Keratinocyte (primary cell): Measurements from ENCODE around the gene MKRN2. TPM values are rescaled to one million over a fixed set of nuclear protein-coding genes. Genes with fewer than 3 reads are reported as not detected.

Source experiments
- DNase-seq: peaks from one replicate; pipeline ENCODE4 v3.0.0-alpha.2; 2011; ENCODE audit warnings: low read depth, missing footprints, low spot score
- FAIRE-seq: peaks from 2 replicates; lab custom pipeline; 2011; peaks lifted over from hg19 to GRCh38; lab: Jason Lieb, UNC
- H2AFZ ChIP-seq: 2 replicates; pipeline ENCODE4 v1.6.0; 2012; ENCODE audit warnings: low read length, control low read depth, inconsistent platforms; ENCODE audit not compliant: control insufficient read depth
- H3K27ac ChIP-seq: 2 replicates; pipeline ENCODE4 v1.5.1; 2011; ENCODE audit warnings: low read length; ENCODE audit not compliant: control insufficient read depth, insufficient read depth
- H3K27me3 ChIP-seq: 3 replicates; pipeline ENCODE4 v1.6.0; 2011; ENCODE audit warnings: low read length; ENCODE audit not compliant: control insufficient read depth, insufficient read depth; ENCODE audit errors: extremely low read depth
- H3K36me3 ChIP-seq, 2 experiments: 2 replicates in 1 of 2; 3 replicates in 1 of 2; pipeline ENCODE4 v1.5.1; 2011; ENCODE audit warnings: low read length in 2 of 2, mild to moderate bottlenecking in 1 of 2; ENCODE audit not compliant: control insufficient read depth in 2 of 2, insufficient read depth in 2 of 2; ENCODE audit errors: extremely low read depth in 1 of 2
- H3K4me1 ChIP-seq: 3 replicates; pipeline ENCODE4 v1.5.1; 2011; ENCODE audit warnings: low read length; ENCODE audit not compliant: control insufficient read depth, insufficient read depth; ENCODE audit errors: extremely low read depth
- H3K4me2 ChIP-seq: 3 replicates; pipeline ENCODE4 v1.6.0; 2011; ENCODE audit warnings: low read depth, low read length; ENCODE audit not compliant: control insufficient read depth, insufficient read depth; ENCODE audit errors: extremely low read depth
- H3K4me3 ChIP-seq, 3 experiments: fragments of 200-600 bp in 1 of 3; sonication (generic) in 1 of 3; 2 replicates in 2 of 3; 3 replicates in 1 of 3; pipeline ENCODE4 v1.5.1; 2011 to 2016; ENCODE audit warnings: low read length in 3 of 3, mild to moderate bottlenecking in 3 of 3, control low read depth in 2 of 3, inconsistent platforms in 1 of 3, low read depth in 1 of 3, mixed read lengths in 1 of 3, mixed run types in 1 of 3, moderate library complexity in 1 of 3; ENCODE audit not compliant: control insufficient read depth in 2 of 3, insufficient read depth in 2 of 3; ENCODE audit errors: extremely low read depth in 1 of 3
- H3K79me2 ChIP-seq: 2 replicates; pipeline ENCODE4 v1.6.0; 2012; ENCODE audit warnings: low read length; ENCODE audit not compliant: control insufficient read depth, insufficient read depth
- H3K9ac ChIP-seq: 3 replicates; pipeline ENCODE4 v1.6.0; 2011; ENCODE audit warnings: low read length; ENCODE audit not compliant: control insufficient read depth, insufficient read depth; ENCODE audit errors: extremely low read depth
- H3K9me1 ChIP-seq: 3 replicates; pipeline ENCODE4 v1.6.0; 2011; ENCODE audit warnings: low read length; ENCODE audit not compliant: control insufficient read depth, insufficient read depth; ENCODE audit errors: extremely low read depth
- H3K9me3 ChIP-seq: 2 replicates; pipeline ENCODE4 v1.5.1; 2012; ENCODE audit warnings: low read depth, low read length; ENCODE audit not compliant: control insufficient read depth
- H4K20me1 ChIP-seq: 3 replicates; pipeline ENCODE4 v1.6.0; 2011; ENCODE audit warnings: low read length; ENCODE audit not compliant: control insufficient read depth, insufficient read depth; ENCODE audit errors: extremely low read depth
- EZH2 ChIP-seq: IDR thresholded peaks from one replicate; pipeline ENCODE4 v1.6.1; 2012; ENCODE audit warnings: inconsistent platforms, mild to moderate bottlenecking, low read length, moderate library complexity
- dilution Hi-C: fragments of 300-500 bp; cut with MboI; formaldehyde crosslinking; loops from one replicate; pipeline ENCODE4 v1.7.0; 2020; ENCODE audit warnings: low sequenced_read_pairs; ENCODE audit not compliant: extremely low pct_ligation_motif_present
- polyA plus RNA-seq, 5 experiments: library from polyadenylated mRNA; depleted of rRNA in 3 of 5; stranded (reverse) in 3 of 5; stranded (forward) in 1 of 5; unstranded in 1 of 5; fragments of >200 nt; gene quantifications; 1 replicate in 1 of 5; 2 replicates in 3 of 5; 3 replicates in 1 of 5; pipeline versions ENCODE4 v1.2.1 to v1.2.3, GENCODE V29; 2011 to 2012; ENCODE audit warnings: missing spikeins in 2 of 5, low read depth in 1 of 5, low replicate concordance in 1 of 5
- TF ChIP-seq, protein P1 (sequence below), 3 experiments: IDR thresholded peaks in 1 of 3; conservative IDR thresholded peaks in 1 of 3; optimal IDR thresholded peaks in 1 of 3; 2 replicates in 2 of 3; 3 replicates in 1 of 3; pipeline versions ENCODE3 to v1.5.1; 2011; ENCODE audit warnings: low read length in 3 of 3, mild to moderate bottlenecking in 3 of 3, moderate library complexity in 2 of 3, control low read depth in 1 of 3, inconsistent platforms in 1 of 3; ENCODE audit not compliant: insufficient read depth in 2 of 3; ENCODE audit errors: extremely low read depth in 1 of 3

MKRN2 gene
- polyA plus RNA-seq, 1 donor (not counting 4 experiments of a cell fraction or from before 2014, with no cell fraction given) = 31.8 TPM

DNA sequence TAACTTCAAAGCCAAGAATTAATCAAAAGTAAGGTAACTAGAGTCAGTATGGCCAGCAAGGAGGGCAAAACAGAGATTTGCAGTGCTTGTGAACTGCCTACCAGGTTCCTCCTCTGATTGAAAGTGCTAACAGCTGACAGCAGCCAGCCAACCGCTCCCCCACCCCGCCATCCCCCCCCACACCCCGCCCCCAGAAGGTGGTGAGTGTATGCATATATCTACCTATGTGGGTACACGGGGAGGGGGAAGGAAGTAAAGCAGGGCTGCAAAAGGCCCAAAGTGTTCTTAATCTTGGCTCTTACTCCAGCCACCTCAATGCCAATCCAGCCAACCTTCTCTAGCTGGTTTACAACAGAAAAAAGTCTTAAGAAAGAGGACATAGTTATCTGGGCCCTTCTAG, 56.4 kb downstream of the MKRN2 start:
- no peaks in the 10 kb centered on the region for H4K20me1 ChIP-seq
- FAIRE-seq = no peak

DNA sequence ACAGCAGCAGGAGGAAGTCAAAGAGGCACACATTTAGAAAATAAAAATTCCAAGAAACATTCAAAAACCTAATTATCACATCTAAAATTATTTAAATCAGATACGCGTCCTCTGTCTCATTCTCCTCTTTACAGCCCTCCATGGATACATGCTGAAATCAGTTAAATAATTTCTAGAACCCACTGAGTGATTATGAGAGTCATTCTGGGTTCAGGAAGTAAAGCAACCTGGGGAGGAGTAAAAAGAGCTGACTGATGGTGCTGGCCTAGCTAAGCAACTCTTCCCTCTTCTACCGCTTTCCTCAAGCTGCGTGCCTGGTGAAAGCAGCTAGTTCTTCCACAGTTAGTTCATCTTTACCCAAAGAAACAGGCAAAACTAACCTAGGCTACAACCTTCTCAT, 58.4 kb downstream of the MKRN2 start:
- peaks cover 6% of the 10 kb centered on the region in 2 experiments for H3K36me3 ChIP-seq
- H3K27me3 ChIP-seq = no peaks in the 10 kb centered on the region
- DNase-seq = no peak
- no peak overlapping the region for H2AFZ ChIP-seq
- no peaks in the 10 kb centered on the region for H4K20me1 ChIP-seq
- H3K4me3 ChIP-seq = no peak overlapping the region
- TF ChIP-seq, protein P1, sequence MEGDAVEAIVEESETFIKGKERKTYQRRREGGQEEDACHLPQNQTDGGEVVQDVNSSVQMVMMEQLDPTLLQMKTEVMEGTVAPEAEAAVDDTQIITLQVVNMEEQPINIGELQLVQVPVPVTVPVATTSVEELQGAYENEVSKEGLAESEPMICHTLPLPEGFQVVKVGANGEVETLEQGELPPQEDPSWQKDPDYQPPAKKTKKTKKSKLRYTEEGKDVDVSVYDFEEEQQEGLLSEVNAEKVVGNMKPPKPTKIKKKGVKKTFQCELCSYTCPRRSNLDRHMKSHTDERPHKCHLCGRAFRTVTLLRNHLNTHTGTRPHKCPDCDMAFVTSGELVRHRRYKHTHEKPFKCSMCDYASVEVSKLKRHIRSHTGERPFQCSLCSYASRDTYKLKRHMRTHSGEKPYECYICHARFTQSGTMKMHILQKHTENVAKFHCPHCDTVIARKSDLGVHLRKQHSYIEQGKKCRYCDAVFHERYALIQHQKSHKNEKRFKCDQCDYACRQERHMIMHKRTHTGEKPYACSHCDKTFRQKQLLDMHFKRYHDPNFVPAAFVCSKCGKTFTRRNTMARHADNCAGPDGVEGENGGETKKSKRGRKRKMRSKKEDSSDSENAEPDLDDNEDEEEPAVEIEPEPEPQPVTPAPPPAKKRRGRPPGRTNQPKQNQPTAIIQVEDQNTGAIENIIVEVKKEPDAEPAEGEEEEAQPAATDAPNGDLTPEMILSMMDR (optimal IDR thresholded peaks at IDR 0.05 in 1 of 3, IDR thresholded peaks at IDR 0.05 in 1 of 3, conservative IDR thresholded peaks at IDR 0.05 in 1 of 3; ENCODE audit: extremely low read depth in 1 of 3, insufficient read depth in 2 of 3, low read length in 3 of 3) = no peak
- no peak for TF ChIP-seq EZH2
- H3K4me1 ChIP-seq = no peaks in the 10 kb centered on the region
- no peaks in the 10 kb centered on the region for H3K9me3 ChIP-seq
- H3K9me1 ChIP-seq = no peaks in the 10 kb centered on the region
- peaks cover 40% of the 10 kb centered on the region for H3K79me2 ChIP-seq
- H3K9ac ChIP-seq = no peak overlapping the region
- no peak overlapping the region for H3K27ac ChIP-seq
- no peak for FAIRE-seq
- H3K4me2 ChIP-seq = no peak overlapping the region
- dilution Hi-C loops = no loop called here

More for the DNA sequence above, 56.4 kb downstream of the MKRN2 start:
- Histone ChIP-seq H3K4me3 (no peak overlapping the region), H3K4me1 (no peaks in the 10 kb centered on the region), H3K36me3 (peaks cover 7% of the 10 kb centered on the region in 2 experiments), H3K9ac (no peak overlapping the region), H3K9me1 (no peaks in the 10 kb centered on the region), H3K27me3 (no peaks in the 10 kb centered on the region), H3K4me2 (no peak overlapping the region), H2AFZ (no peak overlapping the region), H3K79me2 (peaks cover 31% of the 10 kb centered on the region), H3K9me3 (no peaks in the 10 kb centered on the region), H3K27ac (no peak overlapping the region)
- dilution Hi-C loops = no loop called here
- no peak for DNase-seq
- no peak for TF ChIP-seq EZH2
- TF ChIP-seq, protein P1 (optimal IDR thresholded peaks at IDR 0.05 in 1 of 3, IDR thresholded peaks at IDR 0.05 in 1 of 3, conservative IDR thresholded peaks at IDR 0.05 in 1 of 3; ENCODE audit: extremely low read depth in 1 of 3, insufficient read depth in 2 of 3, low read length in 3 of 3) = no peak
